A673 (cell line): ENCODE measurements around the gene ZFAND2A. TPM values are rescaled to one million over a fixed set of nuclear protein-coding genes. Genes with fewer than 3 reads are reported as not detected.

Experiments
- BruUV-seq: library from RNA; stranded (reverse); fragments of 400-500 nt; replicated peaks from 2 replicates; lab custom pipeline; 2021; lab: Mats Ljungman, UMichigan
- CTCF ChIA-PET: fragments of 300-600 bp; sonication (Branson Sonifier 250); formaldehyde crosslinking; loops from one replicate; lab custom pipeline; 2022; ENCODE audit warnings: antibody characterized with exemption; lab: Charles Lee
- POLR2A ChIA-PET: fragments of 300-600 bp; sonication (Branson Sonifier 250); formaldehyde crosslinking; loops from one replicate; lab custom pipeline; 2022; ENCODE audit warnings: antibody characterized with exemption; ENCODE audit not compliant: low non-redundant PET; lab: Charles Lee
- DNase-seq: peaks from one replicate; pipeline ENCODE4 v3.0.0-alpha.2; 2015; ENCODE audit warnings: low spot score
- H3K27ac ChIP-seq: fragments of 200-600 bp; sonication (generic); 2 replicates; pipeline ENCODE4 v1.5.1; 2016; ENCODE audit warnings: mixed run types, low read depth, mild to moderate bottlenecking, mixed read lengths, antibody characterized with exemption, low read length; ENCODE audit not compliant: poor library complexity, severe bottlenecking
- H3K27me3 ChIP-seq: fragments of 200-600 bp; sonication (generic); replicated peaks from 2 replicates; pipeline ENCODE4 v1.6.1; 2017; ENCODE audit warnings: mixed run types, low read depth, mild to moderate bottlenecking, mixed read lengths, antibody characterized with exemption, low read length; ENCODE audit not compliant: insufficient read depth, poor library complexity
- H3K36me3 ChIP-seq: fragments of 200-600 bp; sonication (generic); 2 replicates; pipeline ENCODE4 v1.6.1; 2016; ENCODE audit warnings: mixed run types, mild to moderate bottlenecking, mixed read lengths, antibody characterized with exemption, low read length; ENCODE audit not compliant: insufficient read depth, poor library complexity, severe bottlenecking
- H3K4me1 ChIP-seq: fragments of 200-600 bp; sonication (generic); 2 replicates; pipeline ENCODE4 v1.6.1; 2017; ENCODE audit warnings: mixed run types, mild to moderate bottlenecking, mixed read lengths, antibody characterized with exemption, low read length; ENCODE audit not compliant: insufficient read depth, poor library complexity, severe bottlenecking
- H3K4me3 ChIP-seq: fragments of 200-600 bp; sonication (generic); 2 replicates; pipeline ENCODE4 v1.5.1; 2016; ENCODE audit warnings: low read depth, mixed run types, mild to moderate bottlenecking, mixed read lengths, low read length; ENCODE audit not compliant: poor library complexity, severe bottlenecking
- H3K9me3 ChIP-seq: fragments of 200-600 bp; sonication (generic); 2 replicates; pipeline ENCODE4 v1.6.1; 2016; ENCODE audit warnings: mixed run types, low read depth, mild to moderate bottlenecking, mixed read lengths, antibody characterized with exemption, low read length; ENCODE audit not compliant: poor library complexity, severe bottlenecking
- EZH2 ChIP-seq: fragments of 200-600 bp; sonication (generic); IDR thresholded peaks from 2 replicates; pipeline ENCODE4 v1.6.1; 2017; ENCODE audit warnings: borderline replicate concordance, low read depth, mild to moderate bottlenecking, mixed read lengths, antibody characterized with exemption, low read length; ENCODE audit not compliant: poor library complexity, severe bottlenecking
- intact Hi-C: fragments of 100-400 bp; cut with micrococcal nuclease; formaldehyde crosslinking; loops from one replicate; pipeline ENCODE4 v1.10.0; 2022; ENCODE audit not compliant: unreplicated experiment
- total RNA-seq: library from RNA; stranded (reverse); gene quantifications from 2 replicates; pipeline ENCODE4 v1.2.3, GENCODE V29; 2021
- TF ChIP-seq, protein P1 (sequence below): fragments of 300-800, 200-600 bp; sonication (generic); conservative IDR thresholded peaks from 2 replicates; pipeline ENCODE4 v1.5.1; 2017; ENCODE audit warnings: low read depth, mild to moderate bottlenecking, antibody characterized with exemption, low read length, moderate library complexity, mixed read lengths

ZFAND2A gene
- total RNA-seq, 1 experiment from 2014 or later: 27.4 TPM

DNA sequence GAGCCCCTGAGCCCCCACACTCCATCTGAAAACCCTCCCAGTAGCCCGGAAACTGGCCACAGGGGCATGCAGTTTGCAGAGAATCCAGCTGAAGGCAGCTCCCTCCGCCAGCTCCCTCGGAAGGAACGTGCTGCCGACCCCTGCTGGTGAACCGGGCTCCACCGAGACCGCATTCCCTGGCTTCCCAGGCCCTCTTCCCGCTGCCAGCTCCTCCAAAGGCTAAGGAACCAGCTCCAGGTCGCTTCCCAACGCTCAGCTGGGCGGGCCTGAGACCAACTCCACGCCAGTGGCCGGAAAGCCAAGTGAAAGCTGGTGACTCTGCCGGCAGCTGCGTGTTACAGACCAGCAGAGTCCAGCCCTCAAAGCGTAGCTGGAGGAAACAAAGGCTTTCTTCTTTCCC lies 36.3 kb downstream of the ZFAND2A start:
- Histone ChIP-seq H3K4me1 (peaks cover 20% of the 10 kb centered on the region), H3K4me3 (no peak overlapping the region), H3K36me3 (peaks cover 5% of the 10 kb centered on the region), H3K9me3 (no peaks in the 10 kb centered on the region), H3K27ac (peak overlapping the region; percentile 53), H3K27me3 (no peaks in the 10 kb centered on the region)
- DNase-seq: peak; percentile 66
- POLR2A ChIA-PET: interaction anchor here (0.6 kb wide), 1 partner anchor 372 kb away, joined by 3 read pairs; no protein-coding TSS in a partner anchor
- intact Hi-C loops: no loop called here
- BruUV-seq: no TSS peak
- TF ChIP-seq EZH2: no peak
- TF ChIP-seq, protein P1, sequence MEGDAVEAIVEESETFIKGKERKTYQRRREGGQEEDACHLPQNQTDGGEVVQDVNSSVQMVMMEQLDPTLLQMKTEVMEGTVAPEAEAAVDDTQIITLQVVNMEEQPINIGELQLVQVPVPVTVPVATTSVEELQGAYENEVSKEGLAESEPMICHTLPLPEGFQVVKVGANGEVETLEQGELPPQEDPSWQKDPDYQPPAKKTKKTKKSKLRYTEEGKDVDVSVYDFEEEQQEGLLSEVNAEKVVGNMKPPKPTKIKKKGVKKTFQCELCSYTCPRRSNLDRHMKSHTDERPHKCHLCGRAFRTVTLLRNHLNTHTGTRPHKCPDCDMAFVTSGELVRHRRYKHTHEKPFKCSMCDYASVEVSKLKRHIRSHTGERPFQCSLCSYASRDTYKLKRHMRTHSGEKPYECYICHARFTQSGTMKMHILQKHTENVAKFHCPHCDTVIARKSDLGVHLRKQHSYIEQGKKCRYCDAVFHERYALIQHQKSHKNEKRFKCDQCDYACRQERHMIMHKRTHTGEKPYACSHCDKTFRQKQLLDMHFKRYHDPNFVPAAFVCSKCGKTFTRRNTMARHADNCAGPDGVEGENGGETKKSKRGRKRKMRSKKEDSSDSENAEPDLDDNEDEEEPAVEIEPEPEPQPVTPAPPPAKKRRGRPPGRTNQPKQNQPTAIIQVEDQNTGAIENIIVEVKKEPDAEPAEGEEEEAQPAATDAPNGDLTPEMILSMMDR: peak; percentile 70
- CTCF ChIA-PET: interaction anchor here (0.6 to 1.3 kb wide), 4 partner anchors 58 to 946 kb away, joined by 3 to 12 read pairs (median 4); no protein-coding TSS in a partner anchor

DNA sequence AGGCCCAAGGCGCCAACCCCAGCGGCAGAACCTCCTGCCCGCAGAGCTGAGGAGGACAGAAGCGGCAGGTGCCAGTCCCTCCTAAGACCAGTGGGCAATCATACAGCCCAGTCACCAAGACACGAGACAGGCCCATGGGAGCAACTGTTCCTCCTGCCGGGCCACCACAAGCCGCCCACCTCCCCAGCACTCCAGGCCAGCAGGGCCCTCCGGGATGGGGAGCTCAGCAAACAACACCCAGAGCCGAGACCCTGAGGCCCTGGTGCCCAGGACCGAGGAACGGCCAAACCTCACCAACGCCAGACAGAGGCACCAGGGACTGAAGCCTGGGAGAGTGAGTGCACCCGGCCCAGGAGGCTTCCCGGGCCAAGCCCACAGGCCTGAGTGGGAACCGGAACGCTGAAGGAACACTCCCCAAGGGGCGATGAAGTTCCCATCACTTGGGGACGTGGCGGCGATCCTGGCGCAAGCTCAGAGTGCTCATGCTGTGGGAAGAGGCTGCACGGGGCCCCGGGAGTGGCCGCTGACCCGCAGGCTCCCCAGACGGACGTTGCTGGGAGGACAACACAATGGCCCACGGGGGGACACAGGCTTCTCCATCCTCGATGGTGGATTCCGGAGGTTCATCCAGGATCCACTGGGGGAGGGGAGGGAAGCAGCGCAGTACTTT lies 37.0 kb downstream of the ZFAND2A start:
- peaks cover 20% of the 10 kb centered on the region for H3K4me1 ChIP-seq
- no peaks in the 10 kb centered on the region for H3K9me3 ChIP-seq
- intact Hi-C loops: no loop called here
- ChIA-PET POLR2A (no interaction called here), CTCF (interaction anchor here (0.6 to 1.3 kb wide), 4 partner anchors 57 to 946 kb away, joined by 3 to 12 read pairs (median 4); no protein-coding TSS in a partner anchor)
- DNase-seq: no peak
- no TSS peak for BruUV-seq
- no peaks in the 10 kb centered on the region for H3K27me3 ChIP-seq
- TF ChIP-seq, protein P1: no peak
- no peak for TF ChIP-seq EZH2
- peak overlapping the region; percentile 53 for H3K27ac ChIP-seq
- no peak overlapping the region for H3K4me3 ChIP-seq
- peaks cover 5% of the 10 kb centered on the region for H3K36me3 ChIP-seq

DNA sequence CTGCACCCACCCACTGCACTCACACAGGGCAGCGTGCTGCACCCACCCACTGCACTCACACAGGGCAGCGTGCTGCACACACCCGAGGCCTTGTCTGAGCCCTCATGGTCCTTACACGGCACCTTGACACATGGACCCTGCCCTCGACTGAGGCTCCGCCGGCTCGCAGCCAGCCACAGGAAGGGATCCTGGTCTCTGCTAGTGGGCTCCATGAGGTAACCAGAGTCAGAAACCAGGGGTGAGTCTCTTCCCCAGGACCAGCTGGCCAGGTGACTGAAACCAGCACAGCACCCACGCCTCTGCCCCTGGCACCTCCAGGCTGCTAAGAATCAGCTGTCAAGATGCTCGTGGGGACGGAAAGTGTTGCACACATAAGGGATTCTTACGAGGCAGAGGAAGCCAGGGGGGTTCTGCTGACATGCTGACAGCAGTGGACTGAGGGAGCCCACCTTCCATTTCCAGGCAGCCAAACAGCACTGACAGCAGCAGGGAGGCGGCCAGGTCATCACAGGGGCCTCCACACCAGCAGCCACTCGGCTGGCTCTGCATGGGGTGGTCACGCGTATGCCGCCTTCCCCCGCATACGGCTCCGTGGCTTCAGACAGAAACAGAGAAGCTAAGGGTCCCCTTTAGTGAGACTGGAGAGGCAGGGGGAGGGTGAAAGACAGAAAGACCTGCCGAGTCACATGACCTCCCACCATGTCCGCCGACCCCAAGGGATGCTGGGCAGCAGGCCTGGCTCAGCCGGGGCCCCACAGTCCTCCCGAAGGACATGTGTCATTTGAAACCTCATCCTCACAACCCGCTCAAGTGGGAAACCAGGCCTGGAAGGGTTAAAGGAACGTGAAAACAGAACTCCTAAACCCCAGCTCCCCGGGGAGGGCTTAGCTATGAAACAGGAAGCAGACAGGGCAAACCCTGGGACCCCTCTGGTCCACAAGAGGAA lies 37.8 kb downstream of the ZFAND2A start:
- no TSS peak for BruUV-seq
- POLR2A ChIA-PET: no interaction called here
- Histone ChIP-seq H3K9me3 (no peaks in the 10 kb centered on the region), H3K36me3 (peaks cover 5% of the 10 kb centered on the region), H3K27ac (peak overlapping the region; percentile 53), H3K4me1 (peaks cover 20% of the 10 kb centered on the region), H3K27me3 (no peaks in the 10 kb centered on the region), H3K4me3 (no peak overlapping the region)
- intact Hi-C loops: no loop called here
- DNase-seq: peak; percentile 45
- TF ChIP-seq, protein P1: no peak
- no peak for TF ChIP-seq EZH2
- CTCF ChIA-PET: interaction anchor here (1.2 kb wide), 1 partner anchor 56 kb away, joined by 3 read pairs; no protein-coding TSS in a partner anchor
